ENCODE results near the gene TTC3.
A peak's percentile ranks its signal among the peaks of the same experiment; 100 is the strongest.
"Not testable (repeated sequence)": the region's sequence is repeated elsewhere in the genome, so short reads cannot be mapped to it uniquely, and the experiment has no call there.

TTC3 gene, protein sequence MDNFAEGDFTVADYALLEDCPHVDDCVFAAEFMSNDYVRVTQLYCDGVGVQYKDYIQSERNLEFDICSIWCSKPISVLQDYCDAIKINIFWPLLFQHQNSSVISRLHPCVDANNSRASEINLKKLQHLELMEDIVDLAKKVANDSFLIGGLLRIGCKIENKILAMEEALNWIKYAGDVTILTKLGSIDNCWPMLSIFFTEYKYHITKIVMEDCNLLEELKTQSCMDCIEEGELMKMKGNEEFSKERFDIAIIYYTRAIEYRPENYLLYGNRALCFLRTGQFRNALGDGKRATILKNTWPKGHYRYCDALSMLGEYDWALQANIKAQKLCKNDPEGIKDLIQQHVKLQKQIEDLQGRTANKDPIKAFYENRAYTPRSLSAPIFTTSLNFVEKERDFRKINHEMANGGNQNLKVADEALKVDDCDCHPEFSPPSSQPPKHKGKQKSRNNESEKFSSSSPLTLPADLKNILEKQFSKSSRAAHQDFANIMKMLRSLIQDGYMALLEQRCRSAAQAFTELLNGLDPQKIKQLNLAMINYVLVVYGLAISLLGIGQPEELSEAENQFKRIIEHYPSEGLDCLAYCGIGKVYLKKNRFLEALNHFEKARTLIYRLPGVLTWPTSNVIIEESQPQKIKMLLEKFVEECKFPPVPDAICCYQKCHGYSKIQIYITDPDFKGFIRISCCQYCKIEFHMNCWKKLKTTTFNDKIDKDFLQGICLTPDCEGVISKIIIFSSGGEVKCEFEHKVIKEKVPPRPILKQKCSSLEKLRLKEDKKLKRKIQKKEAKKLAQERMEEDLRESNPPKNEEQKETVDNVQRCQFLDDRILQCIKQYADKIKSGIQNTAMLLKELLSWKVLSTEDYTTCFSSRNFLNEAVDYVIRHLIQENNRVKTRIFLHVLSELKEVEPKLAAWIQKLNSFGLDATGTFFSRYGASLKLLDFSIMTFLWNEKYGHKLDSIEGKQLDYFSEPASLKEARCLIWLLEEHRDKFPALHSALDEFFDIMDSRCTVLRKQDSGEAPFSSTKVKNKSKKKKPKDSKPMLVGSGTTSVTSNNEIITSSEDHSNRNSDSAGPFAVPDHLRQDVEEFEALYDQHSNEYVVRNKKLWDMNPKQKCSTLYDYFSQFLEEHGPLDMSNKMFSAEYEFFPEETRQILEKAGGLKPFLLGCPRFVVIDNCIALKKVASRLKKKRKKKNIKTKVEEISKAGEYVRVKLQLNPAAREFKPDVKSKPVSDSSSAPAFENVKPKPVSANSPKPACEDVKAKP (N-terminal part only)

DNA sequence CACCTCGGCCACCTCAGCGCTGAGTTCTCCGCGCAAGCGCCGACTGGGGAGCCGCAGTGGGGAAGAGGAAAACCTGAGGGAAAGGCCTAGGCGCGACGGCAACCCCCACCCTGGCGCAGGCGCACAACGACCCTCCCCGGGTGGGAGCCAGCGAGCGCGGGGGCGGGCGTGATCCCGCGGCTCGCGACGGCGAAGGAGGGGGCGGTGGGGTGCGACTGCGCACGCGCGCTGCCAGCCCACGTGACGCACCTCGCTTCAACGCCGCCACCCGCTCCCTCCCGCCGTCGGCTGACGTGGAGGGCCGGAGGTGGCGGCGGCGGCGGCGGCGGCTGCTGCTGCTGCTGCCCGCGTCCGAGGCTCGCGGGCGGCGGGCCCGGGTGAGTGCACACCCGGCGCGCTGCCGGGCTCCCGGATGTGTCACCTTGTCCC is at the start of gene TTC3, which contains the start of gene PIGP:
TTC3 (plus strand) TSS at position 267 of the 429 bp plus-strand sequence. CDS start 14,004 bp downstream, outside the sequence.
PIGP (minus strand) TSS at position 84 of the 429 bp plus-strand sequence. CDS start 556 bp downstream, outside the sequence.
- Mint-ChIP-seq H3K36me3 (ENCODE audit: low read depth) (peaks cover 38% of the 10 kb centered on the region), H3K4me3 (peak within 1 kb of the TSS; percentile 87), H3K27ac (peak within 1 kb of the TSS; percentile 95), H3K4me1 (ENCODE audit: low read depth) (peaks cover 52% of the 10 kb centered on the region), H3K27me3 (no peaks in the 10 kb centered on the region), H3K9me3 (no peaks in the 10 kb centered on the region)
- DNase-seq: peak; percentile 99

DNA sequence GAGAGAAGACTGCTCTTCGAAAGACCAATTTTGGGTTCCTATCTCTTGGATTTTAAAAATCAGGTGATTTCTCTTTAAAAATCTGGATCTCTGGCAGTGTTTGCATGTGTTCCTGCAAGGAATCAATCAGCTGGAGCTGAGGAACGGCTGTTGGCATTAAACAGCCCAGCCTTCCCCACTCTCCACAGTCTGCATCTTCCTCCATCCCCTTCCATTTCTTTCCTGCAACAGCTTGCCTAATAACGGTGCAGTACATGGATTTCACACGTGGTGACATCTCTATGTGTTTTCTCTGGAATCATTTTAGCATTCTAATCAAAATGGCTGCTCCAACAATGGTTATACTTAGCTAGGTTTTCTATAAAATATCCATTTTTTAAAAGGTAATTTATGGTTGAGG is 46.6 kb upstream of the TTC3 start:
- Mint-ChIP-seq H3K4me1 (ENCODE audit: low read depth) (no peaks in the 10 kb centered on the region), H3K27me3 (no peaks in the 10 kb centered on the region), H3K4me3 (no peak overlapping the region), H3K36me3 (ENCODE audit: low read depth) (no peaks in the 10 kb centered on the region), H3K27ac (no peak overlapping the region), H3K9me3 (no peaks in the 10 kb centered on the region)
- DNase-seq: no peak

DNA sequence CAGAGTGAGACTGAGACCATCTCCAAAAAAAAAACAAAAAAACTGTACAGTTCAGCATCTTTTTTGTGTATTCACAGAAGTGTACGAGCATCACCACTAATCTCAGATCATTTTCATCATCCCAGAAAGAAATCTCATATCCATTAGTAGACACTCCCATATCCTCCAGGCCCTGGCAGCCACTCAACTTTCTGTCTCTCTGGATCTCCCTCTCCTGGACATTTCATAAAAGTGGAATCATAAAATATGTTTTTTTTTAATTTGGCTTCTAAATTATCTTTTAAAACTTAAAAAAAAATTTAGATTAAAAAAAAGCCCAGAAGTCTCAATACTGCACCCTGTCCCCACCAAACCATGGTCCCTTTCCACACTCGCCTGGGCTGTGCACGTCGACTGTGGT is 44.5 kb upstream of the TTC3 start:
- H3K9me3 Mint-ChIP-seq: no peaks in the 10 kb centered on the region

DNA sequence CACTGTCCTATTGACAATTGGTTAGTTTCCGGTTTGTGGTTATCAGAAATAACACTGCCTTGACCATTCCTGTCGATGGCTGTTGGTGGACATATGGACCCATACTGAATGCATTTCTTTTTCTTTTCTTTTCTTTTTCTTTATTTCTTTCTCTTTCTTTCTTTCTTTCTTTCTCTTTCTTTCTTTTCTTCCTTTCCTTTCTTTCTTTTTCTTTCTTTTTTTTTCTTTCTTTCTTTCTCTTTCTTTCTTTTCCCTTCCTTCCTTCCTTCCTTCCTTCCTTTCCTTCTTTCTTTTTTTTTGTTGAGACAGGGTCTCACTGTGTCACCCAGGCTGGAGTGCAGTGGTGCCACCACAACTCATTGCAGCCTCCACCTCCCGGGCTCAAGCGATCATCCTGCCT is 42.2 kb upstream of the TTC3 start:
- Mint-ChIP-seq H3K27me3 (no peaks in the 10 kb centered on the region), H3K27ac (no peak overlapping the region), H3K4me3 (no peak overlapping the region), H3K4me1 (ENCODE audit: low read depth) (peaks cover 3% of the 10 kb centered on the region), H3K9me3 (no peaks in the 10 kb centered on the region), H3K36me3 (ENCODE audit: low read depth) (no peaks in the 10 kb centered on the region)
- no peak for DNase-seq

More for the DNA sequence above, 44.5 kb upstream of the TTC3 start:
- Mint-ChIP-seq H3K4me1 (ENCODE audit: low read depth) (peaks cover 3% of the 10 kb centered on the region), H3K4me3 (no peak overlapping the region), H3K36me3 (ENCODE audit: low read depth) (no peaks in the 10 kb centered on the region), H3K27me3 (no peaks in the 10 kb centered on the region), H3K27ac (no peak overlapping the region)
- DNase-seq: no peak

DNA sequence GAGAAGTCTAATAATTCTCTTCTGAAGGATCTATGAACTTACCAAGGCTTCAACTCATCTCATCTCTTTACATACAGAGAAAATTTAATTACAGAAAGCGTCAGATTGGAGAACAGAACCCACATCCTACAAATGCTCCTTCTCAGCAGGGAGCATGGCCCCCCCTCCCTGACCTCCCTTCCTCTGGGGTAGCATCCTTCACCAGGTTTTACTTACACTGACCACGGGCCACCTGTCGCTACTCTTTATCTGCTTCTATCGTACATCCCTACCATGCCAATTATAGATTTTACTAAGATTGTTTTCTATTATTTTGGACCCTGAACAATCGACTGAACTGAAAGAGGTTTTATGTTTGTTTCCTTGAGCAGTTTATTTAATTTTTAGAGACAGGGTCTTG is 40.8 kb upstream of the TTC3 start:
- H3K4me1 Mint-ChIP-seq (ENCODE audit: low read depth): peaks cover 3% of the 10 kb centered on the region
- H3K27ac Mint-ChIP-seq: no peak overlapping the region
- H3K27me3 Mint-ChIP-seq: no peaks in the 10 kb centered on the region
- H3K9me3 Mint-ChIP-seq: no peaks in the 10 kb centered on the region
- no peak overlapping the region for H3K4me3 Mint-ChIP-seq
- no peaks in the 10 kb centered on the region for H3K36me3 Mint-ChIP-seq (ENCODE audit: low read depth)
- DNase-seq: no peak

DNA sequence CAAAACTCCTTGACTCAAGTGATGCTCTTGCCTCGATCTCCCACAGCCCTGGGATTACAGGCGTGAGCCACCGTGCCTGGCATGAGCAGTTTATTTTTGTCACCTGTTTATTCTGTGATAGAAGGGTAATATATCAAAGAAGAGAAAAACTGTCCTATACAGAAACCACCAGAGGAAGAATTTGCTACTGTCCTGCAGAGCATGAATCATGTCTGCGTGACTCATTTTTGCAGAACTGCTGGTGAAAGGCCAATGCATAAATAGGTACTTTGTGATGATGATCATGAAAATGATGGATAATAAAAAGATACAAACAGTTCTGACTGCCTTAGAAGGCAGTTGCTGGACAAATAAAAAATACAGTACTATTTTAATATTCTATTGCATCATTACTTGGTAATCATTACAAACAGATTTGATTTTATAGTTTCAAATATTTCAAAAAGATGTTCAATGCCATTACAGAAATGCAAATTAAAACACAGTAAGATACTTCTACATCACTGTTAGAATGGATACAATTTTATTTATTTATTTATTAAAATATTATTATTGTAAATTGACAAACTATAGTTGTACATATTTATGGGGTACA is 40.1 kb upstream of the TTC3 start:
- no peak overlapping the region for H3K27ac Mint-ChIP-seq
- no peaks in the 10 kb centered on the region for H3K27me3 Mint-ChIP-seq
- H3K9me3 Mint-ChIP-seq: no peaks in the 10 kb centered on the region
- no peak overlapping the region for H3K4me3 Mint-ChIP-seq
- no peaks in the 10 kb centered on the region for H3K36me3 Mint-ChIP-seq (ENCODE audit: low read depth)
- peaks cover 3% of the 10 kb centered on the region for H3K4me1 Mint-ChIP-seq (ENCODE audit: low read depth)
- no peak for DNase-seq

DNA sequence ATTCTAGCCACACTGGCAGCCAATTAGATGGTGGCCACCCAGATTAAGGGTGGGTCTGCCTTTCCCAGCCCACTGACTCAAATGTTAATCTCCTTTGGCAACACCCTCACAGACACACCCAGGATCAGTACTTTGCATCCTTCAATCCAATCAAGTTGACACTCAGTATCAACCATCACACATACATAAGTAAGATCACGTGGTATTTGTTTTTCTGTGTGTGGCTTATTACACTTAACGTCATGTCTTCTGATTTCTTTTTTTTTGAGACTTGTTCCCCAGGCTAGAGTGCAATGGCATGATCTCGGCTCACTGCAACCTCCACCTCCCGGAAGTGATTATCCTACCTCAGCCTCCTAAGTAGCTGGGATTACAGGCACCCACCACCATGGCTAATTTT is 38.7 kb upstream of the TTC3 start:
- not testable (repeated sequence) for H3K4me3 Mint-ChIP-seq; H3K4me1 Mint-ChIP-seq (ENCODE audit: low read depth); H3K27ac Mint-ChIP-seq; H3K36me3 Mint-ChIP-seq (ENCODE audit: low read depth); DNase-seq; H3K9me3 Mint-ChIP-seq; H3K27me3 Mint-ChIP-seq

DNA sequence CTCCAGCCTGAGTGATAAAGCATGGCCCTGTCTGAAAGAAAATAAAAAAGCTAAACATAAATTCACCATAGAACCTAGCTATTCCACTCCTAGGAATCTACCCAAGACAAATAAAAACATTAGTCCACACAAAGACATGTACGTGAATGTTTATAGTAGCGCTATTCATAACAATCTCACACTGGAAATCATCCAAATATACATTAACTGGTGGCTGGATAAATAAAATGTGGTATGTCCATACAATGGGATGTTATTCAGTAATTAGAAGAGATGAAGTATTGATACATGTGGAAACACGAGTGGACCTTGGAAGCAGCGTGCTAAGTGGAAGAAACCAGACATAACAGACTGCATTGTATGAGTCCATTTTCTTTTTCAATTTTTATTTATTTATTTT is 36.9 kb upstream of the TTC3 start:
- Mint-ChIP-seq H3K4me1 (ENCODE audit: low read depth) (peaks cover 3% of the 10 kb centered on the region), H3K36me3 (ENCODE audit: low read depth) (no peaks in the 10 kb centered on the region), H3K4me3 (no peak overlapping the region), H3K9me3 (no peaks in the 10 kb centered on the region), H3K27ac (no peak overlapping the region), H3K27me3 (no peaks in the 10 kb centered on the region)
- DNase-seq: no peak

DNA sequence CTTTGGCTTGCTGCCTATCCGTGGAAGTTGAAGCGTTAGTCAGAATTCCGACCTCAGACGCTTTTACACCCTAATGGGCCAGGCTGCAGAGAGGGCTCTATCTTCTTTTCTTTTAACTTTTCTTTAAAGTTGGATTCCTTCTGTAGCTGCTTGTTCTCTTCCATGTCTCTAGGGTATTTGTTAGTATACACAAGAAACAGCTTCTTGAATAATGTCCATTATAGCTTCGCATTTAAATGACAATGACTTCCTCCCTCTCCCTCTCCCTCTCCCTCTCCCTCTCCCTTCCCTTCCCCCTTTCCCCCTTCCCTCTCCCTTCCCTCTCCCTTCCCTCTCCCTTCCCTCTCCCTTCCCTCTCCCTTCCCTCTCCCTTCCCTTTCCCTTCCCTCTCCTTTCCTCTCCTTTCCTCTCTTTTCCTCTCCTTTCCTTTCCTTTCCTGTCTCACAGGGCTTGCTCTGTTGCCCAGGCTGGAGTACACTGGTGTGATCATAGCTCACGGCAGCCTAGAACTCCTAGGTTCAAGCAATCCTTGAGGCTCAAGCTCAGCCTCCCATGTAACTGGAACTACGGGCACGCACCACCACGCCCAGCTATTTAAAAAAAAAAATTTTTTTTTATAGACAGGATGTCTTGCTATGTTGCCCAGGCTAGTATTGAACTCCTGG is 33.5 kb upstream of the TTC3 start:
- Mint-ChIP-seq H3K9me3 (no peaks in the 10 kb centered on the region), H3K27ac (no peak overlapping the region), H3K36me3 (ENCODE audit: low read depth) (no peaks in the 10 kb centered on the region), H3K4me1 (ENCODE audit: low read depth) (peaks cover under 1% of the 10 kb centered on the region), H3K4me3 (no peak overlapping the region), H3K27me3 (no peaks in the 10 kb centered on the region)
- no peak for DNase-seq

DNA sequence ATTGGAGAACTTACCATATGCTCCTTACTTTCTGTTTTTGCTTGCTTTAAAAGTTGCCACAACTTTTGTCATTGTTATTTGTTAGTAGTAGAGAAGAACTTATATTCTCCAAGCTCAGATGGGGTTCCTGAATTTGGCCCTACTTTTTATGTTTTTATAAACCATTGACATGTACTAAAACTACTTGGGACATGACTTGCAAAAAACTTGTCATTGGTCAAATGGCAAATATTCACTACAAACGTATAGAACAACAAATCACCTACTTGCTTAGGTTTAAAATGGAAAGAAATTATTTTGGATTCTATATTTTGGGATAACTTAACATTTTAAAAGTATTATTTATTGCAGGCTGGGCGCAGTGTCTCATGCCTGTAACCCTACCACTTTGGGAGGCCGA is 32.8 kb upstream of the TTC3 start:
- no peak for DNase-seq
- H3K27me3 Mint-ChIP-seq: no peaks in the 10 kb centered on the region
- H3K27ac Mint-ChIP-seq: no peak overlapping the region
- no peak overlapping the region for H3K4me3 Mint-ChIP-seq
- no peaks in the 10 kb centered on the region for H3K9me3 Mint-ChIP-seq
- peaks cover 6% of the 10 kb centered on the region for H3K4me1 Mint-ChIP-seq (ENCODE audit: low read depth)
- no peaks in the 10 kb centered on the region for H3K36me3 Mint-ChIP-seq (ENCODE audit: low read depth)

DNA sequence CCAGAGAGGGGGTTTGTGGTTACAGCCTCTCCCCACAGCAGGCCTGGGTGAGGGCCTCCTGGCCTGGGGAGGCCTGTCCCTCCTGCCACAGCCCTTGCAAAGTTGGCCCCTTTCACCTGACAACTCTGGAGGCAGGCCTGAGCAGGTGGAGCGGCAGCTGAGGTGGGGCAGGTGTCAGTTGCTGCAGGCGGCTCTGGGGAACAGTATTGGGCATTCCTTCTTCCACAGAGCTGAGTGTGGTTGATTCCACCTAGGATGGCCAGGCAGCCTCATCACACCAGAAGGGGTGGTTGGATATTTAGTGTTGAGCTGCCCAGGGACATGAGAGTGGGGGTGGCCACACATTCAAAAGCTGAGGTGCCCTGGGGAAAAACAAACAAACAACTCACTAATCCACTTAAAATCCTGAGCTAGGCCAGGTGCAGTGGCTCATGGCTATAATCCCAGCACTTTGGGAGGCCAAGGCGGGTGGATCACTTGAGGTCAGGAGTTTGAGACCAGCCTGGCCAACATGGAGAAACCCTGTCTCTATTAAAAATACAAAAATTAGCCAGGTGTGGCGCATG is 31.3 kb upstream of the TTC3 start:
- no peaks in the 10 kb centered on the region for H3K27me3 Mint-ChIP-seq
- no peak overlapping the region for H3K27ac Mint-ChIP-seq
- no peak for DNase-seq
- no peaks in the 10 kb centered on the region for H3K36me3 Mint-ChIP-seq (ENCODE audit: low read depth)
- H3K4me3 Mint-ChIP-seq: no peak overlapping the region
- peaks cover 12% of the 10 kb centered on the region for H3K4me1 Mint-ChIP-seq (ENCODE audit: low read depth)
- H3K9me3 Mint-ChIP-seq: no peaks in the 10 kb centered on the region

DNA sequence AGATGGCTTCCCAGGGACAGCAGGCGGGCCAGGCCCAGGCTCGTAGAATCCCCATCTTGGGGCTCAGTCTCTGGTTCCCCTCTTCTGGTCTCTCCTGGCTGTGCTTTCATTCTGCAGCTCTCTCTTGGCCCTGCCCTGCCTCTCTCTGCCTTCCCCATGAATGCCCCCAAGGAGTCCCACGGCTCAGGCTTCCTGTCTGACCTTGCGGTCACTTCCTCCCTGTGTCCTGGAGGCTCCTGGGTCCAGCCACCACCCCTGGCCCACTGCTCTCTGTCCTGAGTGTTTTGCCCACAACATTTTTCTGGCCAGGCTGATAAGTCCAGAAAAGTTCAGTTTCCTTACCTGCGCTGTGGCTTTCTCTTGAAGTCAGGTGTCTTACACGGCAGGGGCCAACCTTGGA is 29.2 kb upstream of the TTC3 start:
- H3K4me3 Mint-ChIP-seq: no peak overlapping the region
- no peak for DNase-seq
- peaks cover 12% of the 10 kb centered on the region for H3K4me1 Mint-ChIP-seq (ENCODE audit: low read depth)
- H3K36me3 Mint-ChIP-seq (ENCODE audit: low read depth): no peaks in the 10 kb centered on the region
- H3K9me3 Mint-ChIP-seq: no peaks in the 10 kb centered on the region
- H3K27ac Mint-ChIP-seq: no peak overlapping the region
- no peaks in the 10 kb centered on the region for H3K27me3 Mint-ChIP-seq

DNA sequence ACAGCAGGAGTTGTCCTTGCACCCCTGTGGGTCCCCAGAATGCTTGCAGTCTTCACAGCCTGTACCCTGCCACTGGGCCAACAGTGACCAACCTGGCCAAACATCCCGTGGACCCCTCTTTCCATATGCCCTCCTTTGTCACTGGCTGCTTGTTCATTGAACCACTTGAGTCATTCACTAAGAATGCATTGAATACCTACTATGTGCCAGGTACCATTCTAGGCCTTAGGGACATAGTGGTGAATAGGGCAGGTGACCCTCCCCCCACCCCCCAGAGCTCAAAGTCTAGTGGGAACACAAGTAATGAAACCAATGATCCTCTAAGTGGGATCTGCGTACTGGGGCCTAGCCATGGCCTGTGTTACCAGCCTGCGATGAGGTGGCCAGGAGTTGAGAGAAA is 28.4 kb upstream of the TTC3 start:
- no peaks in the 10 kb centered on the region for H3K36me3 Mint-ChIP-seq (ENCODE audit: low read depth)
- H3K27ac Mint-ChIP-seq: no peak overlapping the region
- peaks cover 12% of the 10 kb centered on the region for H3K4me1 Mint-ChIP-seq (ENCODE audit: low read depth)
- no peak overlapping the region for H3K4me3 Mint-ChIP-seq
- DNase-seq: no peak
- H3K9me3 Mint-ChIP-seq: no peaks in the 10 kb centered on the region
- H3K27me3 Mint-ChIP-seq: no peaks in the 10 kb centered on the region
